Gastrocnemius medialis (tissue), 4 donors: ENCODE results near the gene EFHD1.

ENCODE experiments used
- CTCF ChIP-seq, 5 experiments: fragments of 450-650 bp in 3 of 5; fragments of 200-600 bp in 2 of 5; sonication (generic) in 2 of 5; IDR thresholded peaks in 4 of 5; conservative IDR thresholded peaks in 1 of 5; 1 replicate in 4 of 5; 2 replicates in 1 of 5; pipeline ENCODE4 v1.5.1; 2016 to 2019; ENCODE audit warnings: antibody characterized with exemption in 5 of 5, mild to moderate bottlenecking in 3 of 5, moderate library complexity in 3 of 5
- POLR2A ChIP-seq, 2 donors: fragments of 450-650 bp; IDR thresholded peaks; one replicate each; pipeline ENCODE4 v1.6.1; 2017; ENCODE audit warnings: antibody characterized with exemption in 2 of 2, mild to moderate bottlenecking in 2 of 2, moderate library complexity in 2 of 2

- TF ChIP-seq CTCF (IDR thresholded peaks at IDR 0.05 in 4 of 5, conservative IDR thresholded peaks at IDR 0.05 in 1 of 5), result no peak
- TF ChIP-seq POLR2A (IDR thresholded peaks at IDR 0.05), result no peak
These were observed 80.1 kb downstream of the EFHD1 start for GRCh38 chr2:232713505-232713904.
